Fibroblast of skin of scalp (primary cell): ENCODE measurements around the gene PCBD1. TPM values are rescaled to one million over a fixed set of nuclear protein-coding genes. Genes with fewer than 3 reads are reported as not detected.
"Not testable (repeated sequence)": the region's sequence is repeated elsewhere in the genome, so short reads cannot be mapped to it uniquely, and the experiment has no call there.

Experiments used
- DNase-seq: peaks from one replicate; pipeline ENCODE4 v3.0.0-alpha.2; 2013
- polyA plus RNA-seq, 2 experiments: library from polyadenylated mRNA; unstranded; fragments of 120-200 nt; gene quantifications; one replicate each; pipeline ENCODE4 v1.2.1, GENCODE V29; 2013; ENCODE audit not compliant: insufficient read length in 2 of 2

PCBD1 gene
- polyA plus RNA-seq (2013, experiment 1 of 2; ENCODE audit: insufficient read length) = 36.7 TPM
- polyA plus RNA-seq (2013, experiment 2 of 2; ENCODE audit: insufficient read length) = 34.7 TPM

DNA sequence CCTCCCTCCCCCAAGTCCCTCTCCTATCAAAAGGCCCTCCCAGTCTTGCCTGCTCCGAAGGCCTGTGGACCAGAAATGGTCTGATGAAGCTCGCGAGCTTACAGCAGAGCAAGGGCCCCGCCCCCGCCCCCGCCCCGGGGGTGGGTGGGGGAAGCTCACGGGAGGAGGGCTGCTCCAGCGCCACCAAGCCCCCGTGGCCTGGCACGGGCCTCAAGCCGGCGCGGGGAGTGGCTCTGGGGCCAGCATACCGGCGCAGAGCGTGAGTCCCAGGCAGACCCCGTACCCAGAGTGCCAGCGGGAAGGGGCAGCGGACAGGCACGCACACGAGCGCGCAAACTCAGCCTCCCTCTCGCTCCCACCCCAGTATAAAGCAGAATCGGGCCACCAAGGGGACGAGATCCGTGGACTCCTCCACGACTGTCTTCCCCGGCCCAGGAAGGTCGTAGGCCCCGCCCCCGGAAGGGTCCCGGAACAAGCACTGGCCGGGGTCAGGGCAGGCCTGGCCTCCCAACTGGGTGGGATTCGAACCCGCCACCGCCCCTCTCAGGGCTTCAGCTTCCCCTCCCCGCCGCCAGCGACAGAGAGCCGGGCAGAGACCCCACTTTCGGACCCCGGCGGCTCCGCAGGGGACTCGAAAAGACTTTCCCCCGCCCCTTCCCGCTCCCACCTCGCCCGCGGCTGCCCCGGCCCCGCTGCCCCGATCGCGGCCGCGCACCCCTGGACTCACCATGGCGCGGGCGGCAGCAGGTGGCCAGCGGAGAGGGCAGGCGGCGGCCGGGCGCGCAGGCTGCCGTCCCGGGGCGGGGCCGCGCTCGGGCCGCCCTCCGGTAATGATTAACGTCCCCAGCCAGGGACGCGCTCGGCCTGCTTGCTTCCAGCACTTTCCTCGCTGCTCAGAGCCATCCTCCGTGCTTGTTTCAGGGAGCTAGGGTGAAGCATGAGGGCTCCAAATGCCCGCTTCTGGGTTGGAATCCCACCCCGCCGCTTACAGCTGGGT is at the start of gene PCBD1:
Gene PCBD1, minus strand, starts transcription at position 762 of the 997 bp plus-strand sequence. Its CDS starts 32 bp downstream, at position 730.
- peak; percentile 83 for DNase-seq

DNA sequence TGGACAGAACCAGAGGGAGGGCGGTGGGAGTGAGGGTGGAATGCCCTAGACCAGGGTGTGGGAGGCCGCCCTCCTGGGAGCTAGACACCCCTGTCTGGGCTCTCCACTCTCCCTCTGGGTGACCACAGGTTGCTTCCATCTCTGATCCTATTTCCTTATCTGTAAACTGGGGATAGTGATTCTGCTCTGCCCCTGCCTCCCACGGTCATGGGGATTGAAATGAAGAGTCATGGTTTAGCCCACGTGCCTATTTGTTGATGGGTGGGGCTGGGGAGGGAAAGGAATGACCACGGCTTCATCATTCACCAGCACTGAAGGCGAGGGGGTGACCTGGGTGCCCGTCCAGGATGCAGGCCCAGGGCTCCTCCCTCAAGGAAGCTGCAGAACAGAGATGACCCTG is 49.3 kb upstream of the PCBD1 start:
- DNase-seq = no peak

DNA sequence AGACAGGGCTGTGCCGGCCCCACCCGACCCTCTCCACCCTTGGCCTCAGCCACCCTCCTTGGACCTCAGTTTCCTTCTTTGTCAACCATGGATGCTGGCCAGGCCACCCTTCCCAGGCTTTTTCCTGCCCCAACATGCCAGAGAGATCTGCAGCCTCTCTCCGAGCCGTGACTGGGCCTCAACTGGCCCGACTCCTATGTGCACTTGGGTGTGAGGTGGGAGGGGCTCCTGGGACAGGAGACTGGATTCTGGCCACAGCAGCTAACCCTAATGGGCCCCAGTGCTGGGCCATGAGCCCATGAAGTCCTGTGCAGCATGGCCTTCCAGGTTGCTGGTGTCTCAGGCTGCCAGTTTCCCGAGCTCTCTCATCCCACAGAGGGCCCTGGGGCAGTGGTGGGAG is 47.7 kb upstream of the PCBD1 start:
- DNase-seq = no peak

DNA sequence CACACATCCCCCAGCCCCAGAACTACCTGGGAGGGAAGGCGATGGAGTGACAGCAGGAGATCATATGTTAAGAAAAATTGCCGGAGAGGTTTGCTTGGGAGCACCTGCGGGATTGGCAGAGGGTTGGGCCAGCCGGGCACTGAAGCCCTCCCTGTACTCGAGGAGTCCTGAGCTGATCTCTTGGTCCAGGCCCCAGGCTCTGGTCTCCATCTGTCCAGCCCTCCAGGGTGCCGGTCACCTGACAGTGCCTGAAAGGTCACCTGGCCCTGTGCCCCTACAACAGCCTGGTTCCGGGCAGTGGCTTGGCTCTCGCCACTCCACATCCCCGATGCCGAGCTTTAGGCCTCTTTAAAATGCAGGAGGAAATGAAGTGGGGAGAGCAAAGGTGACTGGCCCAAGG is 47.3 kb upstream of the PCBD1 start:
- DNase-seq = no peak

DNA sequence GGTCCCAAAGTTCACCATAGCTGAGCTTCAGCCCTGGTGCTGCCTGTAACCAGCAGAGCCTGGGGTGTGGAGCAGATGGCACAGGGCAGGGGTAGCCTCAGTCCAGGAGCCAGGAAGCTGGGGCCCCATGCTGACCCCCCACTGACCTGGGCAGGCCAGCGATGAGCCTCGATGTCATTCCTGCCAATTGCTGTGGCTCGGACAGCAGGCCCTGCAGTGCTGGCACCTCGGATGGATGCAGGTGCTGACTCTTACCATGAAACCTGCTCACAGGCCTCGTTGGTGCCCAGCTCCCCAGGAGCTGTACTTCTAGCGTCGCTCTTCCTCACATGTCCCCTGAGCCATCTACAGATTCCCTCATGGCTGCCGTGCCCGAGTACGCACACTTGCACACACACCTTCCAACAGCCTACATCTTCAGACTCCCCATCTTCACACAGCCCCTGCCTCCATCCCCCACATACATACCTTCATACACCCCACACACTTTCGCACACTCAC is 46.8 kb upstream of the PCBD1 start:
- DNase-seq = no peak

DNA sequence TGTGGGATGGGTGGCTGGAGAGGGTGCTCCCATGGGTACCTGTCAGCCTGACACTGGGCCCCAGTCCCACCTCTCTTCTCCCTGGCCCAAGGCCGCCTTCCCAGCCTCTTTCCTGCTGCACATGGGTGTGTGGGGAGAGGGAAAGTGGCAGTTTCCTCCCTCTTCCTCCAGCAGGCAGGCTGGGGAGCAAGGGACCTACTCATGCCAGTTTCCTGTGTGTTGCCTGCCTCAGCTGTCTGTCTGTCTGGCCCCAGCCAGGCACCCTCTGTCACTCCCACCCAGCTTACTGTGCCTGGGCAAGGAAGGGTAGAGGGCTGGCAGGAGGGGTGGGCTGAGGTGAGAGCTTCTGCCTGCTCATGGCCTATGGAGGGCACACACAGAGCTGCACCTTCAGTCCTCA is 46.3 kb upstream of the PCBD1 start:
- DNase-seq = no peak

DNA sequence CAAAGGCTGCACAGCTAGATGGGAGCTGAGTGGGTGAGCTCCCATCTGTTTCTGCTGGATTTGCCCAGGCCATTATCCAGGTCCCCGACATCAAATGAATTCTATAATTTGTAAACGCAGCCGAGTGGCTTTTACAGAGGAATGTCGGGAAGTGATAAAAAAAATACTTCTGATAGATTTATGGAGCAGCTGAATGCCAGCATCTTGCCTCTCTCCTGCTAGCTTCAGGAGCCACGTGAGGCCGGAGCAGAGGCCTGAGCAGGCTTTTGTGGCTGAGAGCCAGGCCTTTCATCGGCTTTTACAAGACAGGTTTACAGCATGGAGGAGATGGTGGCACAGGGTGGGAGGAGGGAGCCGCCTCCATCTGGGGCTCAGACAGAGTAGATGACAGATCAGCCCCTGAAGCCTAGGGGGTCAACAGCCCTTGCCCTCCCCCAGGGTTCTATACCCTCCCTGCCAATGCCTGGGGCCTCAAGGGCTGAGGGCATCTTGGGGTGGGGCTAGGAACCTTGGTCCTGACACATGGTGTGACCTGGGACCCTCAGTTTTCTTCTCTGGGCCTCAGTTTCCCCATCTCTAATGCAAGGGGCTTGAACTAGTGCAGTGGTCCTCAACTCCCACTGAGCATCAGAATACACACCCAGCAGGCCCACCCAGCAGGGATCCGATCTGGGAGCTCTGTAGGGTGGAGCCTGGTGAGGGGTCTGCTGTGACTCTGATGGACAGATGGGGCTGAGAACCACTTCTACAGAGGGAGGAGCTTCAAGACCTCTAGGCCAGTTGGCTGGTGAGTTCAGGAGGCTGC is 44.2 kb upstream of the PCBD1 start:
- no peak for DNase-seq

DNA sequence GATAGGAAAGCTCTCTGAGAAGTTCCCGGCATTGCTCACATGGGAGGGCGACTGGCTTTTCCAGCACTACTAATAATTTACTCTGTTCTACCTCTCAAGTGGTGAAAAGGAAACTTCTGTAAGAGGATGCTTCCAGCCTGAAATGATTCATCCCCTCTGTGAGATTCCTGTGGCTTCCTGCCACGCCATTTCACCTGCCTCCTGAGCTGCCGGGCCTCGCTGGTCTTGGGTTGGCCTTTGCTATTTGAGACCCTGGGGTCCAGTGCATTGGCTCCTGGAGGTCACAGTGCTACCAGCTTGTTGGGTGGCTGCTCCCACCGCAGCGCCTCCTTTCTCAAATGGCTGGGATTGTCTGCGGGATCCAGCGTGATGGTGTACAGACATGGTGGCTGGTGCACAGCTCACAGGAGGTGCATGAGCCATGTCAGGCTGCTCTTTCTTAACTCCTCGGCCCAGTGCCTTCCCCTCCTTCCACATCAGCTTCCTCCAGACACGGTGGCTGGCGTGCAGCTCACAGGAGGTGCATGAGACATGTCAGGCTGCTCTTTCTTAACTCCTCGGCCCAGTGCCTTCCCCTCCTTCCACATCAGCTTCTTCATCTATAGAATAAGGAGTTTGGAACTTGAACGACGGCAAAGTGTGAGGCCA is 42.9 kb upstream of the PCBD1 start:
- DNase-seq = peak; percentile 3

DNA sequence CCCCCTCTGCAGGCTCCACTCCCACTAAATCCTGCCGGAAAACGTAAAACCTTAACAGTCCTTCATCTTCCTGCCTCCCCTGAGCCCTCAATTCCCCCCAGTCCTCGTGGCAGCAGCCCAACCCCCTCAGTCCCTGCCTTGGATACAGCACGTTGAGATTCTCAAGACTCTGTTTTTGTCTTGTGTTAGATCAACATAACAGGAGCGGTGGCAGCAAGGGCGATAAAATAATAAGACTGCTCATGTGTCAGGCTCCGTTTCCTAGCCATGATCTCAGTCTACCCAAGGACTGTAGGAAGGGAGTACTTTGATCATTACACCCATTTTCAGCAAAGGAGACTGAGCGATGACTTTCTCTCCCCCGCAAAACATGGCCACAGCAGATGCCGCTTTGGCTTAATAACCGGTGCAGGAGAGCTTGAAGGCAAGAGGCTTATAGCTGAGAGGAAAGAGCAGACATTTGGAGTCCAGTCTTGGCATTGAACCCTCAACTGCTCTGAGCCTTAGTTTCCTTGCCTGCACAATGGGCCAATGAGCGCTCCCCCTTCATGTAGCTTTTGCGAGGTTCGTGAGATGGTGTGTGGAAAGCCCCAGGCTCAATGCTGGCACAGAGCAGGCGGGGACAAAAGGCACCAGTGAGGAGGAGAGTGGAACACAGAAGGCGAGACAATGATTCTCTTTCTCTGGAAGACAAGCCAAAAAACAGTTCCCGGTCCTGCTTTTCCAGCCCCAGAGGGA is 42.1 kb upstream of the PCBD1 start:
- no peak for DNase-seq

DNA sequence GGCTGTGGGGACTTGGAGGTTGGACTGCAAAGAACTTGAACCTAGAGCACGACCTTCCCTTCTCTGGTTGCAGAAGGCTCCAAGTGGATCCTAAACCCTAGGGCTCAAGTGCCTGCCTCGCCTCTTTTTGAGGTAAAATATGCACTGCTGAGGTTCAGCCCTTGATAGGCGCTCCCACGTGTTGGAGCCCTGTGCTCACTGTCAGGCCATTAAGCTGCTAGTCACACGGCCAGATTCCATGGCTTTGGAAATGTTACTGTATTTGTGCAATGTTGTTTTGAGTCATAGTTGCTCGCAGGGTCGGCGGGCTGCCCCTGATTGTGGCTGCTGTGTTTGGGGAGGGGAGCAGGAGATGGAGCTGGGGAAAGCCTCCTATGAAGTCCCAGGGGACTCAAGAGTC is 39.8 kb upstream of the PCBD1 start:
- no peak for DNase-seq

DNA sequence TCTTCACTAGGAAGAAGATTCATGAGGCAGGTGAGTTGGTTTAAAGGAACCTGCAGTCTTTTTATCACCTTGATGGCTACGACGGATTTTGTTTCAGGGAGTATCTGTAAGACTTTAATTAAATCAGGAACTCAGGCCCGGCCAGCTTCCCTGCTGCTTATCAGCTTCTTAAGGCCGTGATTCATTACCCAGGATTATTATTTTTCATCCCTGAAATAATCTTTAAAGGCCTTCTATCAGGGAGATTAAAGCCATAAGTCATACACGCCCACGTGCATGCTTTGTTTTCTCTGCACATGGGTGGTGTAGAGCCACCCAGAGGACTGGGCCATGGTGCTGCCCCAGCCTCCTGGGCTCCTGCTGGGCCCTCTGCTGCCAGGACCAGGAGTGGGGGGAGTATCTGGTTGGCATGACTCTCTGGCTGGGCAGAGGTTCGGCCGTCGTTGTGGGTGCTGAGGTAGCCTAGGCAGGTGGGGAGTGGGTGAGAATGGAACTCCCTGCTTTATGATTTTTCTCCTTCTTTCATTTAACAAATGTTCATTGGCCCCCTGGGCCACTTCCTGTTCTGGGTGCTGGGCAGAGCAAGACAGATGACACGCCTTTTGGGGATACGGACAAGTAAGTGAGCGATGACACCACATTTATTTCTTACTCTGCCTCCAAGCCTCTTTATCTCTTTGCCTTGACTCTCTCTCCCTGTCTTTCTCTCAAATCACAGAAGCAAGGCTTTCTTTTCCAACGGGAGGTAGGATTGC is 39.0 kb upstream of the PCBD1 start:
- no peak for DNase-seq

DNA sequence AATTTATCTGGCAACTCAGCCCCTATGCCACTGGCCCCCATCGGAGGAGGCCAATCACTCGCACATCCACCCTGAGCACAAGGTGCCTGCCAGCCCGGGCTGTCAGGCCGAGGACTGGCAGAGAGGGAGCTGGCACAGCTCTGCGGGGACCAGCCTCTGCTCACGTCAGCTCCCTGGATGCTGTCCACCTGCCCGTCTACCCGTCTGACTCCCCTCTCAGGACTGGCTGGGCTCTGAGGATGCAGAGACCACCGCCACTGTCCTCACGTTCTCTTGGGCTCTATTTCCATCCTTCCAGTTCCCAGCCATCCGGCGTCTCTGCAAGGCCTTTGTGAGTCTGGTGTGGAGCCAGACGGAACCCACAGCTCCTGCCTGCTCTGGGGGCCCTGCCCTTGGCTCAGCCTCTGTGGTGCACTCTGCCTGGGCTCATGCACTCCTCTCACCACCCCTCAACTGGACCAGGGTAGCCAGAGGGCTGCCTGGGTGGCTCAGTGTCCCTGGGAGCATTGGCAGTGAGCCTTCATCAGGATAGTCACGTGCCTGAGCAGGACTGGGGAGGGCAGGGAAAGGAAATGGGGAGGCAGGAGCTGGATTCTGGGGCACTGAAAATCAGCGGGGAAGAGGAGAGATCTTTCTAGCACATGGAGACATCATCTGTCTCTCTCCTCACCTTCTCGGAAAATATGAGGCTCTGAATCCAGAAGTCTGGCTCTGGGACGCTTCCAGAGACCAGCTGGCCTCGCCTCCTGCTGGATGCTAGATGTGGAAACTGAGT is 38.0 kb upstream of the PCBD1 start:
- no peak for DNase-seq

DNA sequence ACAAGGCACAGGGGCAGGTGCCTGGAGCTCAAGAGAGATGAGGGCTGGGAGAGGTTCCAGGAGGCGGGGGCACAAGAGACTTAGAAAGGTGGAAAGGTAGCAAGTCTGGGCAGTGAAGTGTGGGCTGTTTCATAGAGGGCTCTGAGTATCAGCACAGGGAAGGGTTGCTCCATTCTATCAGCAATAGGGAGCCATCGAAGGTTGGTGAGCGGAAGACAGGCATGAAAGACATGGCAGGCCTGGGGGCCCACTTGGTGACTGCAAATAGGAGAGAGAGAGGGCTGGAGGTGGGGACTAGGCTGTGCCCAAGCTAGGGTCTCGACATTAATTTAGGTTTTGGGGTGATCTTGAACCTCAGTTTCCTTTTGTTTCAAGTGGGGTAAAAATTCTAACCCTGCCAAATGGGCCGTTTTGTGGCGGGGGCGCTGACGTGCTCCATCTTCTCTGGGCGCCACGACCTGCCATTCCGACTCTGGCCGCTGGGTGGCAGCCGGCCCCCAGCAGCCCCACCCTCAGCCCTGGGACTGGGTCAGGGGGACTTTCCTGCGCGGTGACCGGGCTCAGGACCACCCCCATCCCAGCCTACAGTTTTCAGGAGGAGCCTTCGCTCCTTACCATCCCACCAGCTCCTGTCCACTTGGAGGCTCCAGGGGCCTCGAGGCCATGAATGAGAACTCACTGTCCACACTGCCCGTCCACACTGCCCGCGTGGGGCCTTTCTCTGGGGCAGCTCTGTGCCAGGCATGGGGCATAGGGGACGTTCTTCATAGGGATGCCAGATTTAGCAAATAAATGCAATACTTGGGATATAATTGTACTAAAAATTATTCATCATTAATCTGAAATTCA is 37.2 kb upstream of the PCBD1 start:
- peak; percentile 28 for DNase-seq

DNA sequence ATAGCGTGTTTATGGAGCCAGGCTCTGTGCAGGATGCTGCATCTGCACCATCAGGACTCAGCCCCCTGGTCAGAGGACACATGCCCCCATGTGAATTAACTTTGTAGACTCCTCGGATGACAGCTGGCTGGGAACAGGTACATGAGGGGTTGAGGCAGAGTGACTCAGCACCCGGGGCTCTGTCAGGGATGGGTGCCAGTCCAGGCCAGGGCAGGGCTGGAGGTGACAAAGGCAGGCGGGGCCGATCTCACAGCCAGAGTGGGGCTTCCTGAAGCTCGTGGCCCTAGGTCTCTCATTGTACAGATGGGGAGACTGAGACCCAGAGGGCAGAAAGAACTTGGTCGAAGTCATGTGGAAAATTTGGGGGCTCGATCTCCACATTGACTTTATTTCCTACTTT is 35.3 kb upstream of the PCBD1 start:
- DNase-seq = no peak

DNA sequence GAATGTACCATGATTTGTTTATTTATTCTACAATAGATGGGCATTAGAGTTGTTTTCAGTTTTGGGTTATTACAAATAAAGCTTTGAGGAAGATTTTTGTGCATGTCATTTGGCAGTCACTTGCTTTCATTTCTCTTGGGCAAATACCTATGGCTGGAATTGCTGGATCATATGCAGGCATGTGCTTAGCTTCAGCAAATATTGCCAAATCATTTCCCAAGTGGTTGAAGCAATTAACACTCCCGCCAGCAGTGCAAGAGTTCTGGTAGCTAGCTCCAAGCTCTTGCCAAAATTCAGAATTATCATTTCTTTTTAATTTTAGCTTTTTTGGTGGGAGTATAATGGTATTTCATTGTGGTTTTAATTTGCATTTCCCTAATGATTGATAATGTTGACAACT is 32.9 kb upstream of the PCBD1 start:
- DNase-seq = no peak

DNA sequence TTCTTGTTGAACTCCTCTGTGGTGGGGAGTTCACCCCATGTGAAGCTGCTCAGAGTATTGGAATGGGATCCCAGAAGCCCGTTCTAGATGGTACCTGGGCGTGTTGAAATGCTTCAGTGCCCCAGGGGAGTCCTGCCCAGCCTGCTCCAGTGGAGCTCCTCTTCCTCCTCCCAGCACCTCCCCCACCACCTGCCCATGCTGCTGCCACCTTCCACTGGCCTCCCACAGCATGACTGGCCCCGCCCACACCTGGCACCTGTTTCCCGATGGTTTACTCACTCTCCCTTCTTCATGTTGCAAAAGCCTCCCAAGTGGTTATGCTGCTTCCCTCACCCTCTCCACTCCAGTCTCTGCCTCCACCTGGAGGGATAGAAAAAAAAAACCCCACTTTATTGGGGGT is 32.2 kb upstream of the PCBD1 start:
- no peak for DNase-seq

DNA sequence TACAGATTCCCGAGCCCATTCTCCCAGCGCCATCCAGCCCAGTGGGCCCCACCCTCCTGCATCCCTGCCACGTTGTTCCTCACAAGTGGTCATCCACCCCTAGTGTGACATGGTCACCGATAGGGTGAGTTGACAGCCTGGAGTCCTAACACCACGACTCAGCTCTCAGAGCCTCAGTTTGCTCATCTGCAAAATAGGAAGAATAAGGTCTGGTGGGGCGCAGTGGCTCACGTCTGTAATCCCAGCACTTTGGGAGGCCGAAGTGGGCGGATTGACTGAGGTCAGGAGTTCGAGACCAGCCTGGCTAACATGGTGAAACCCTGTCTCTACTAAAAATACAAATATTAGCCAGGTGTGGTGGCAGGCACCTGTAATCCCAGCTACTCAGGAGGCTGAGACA is 31.5 kb upstream of the PCBD1 start:
- DNase-seq = not testable (repeated sequence)

DNA sequence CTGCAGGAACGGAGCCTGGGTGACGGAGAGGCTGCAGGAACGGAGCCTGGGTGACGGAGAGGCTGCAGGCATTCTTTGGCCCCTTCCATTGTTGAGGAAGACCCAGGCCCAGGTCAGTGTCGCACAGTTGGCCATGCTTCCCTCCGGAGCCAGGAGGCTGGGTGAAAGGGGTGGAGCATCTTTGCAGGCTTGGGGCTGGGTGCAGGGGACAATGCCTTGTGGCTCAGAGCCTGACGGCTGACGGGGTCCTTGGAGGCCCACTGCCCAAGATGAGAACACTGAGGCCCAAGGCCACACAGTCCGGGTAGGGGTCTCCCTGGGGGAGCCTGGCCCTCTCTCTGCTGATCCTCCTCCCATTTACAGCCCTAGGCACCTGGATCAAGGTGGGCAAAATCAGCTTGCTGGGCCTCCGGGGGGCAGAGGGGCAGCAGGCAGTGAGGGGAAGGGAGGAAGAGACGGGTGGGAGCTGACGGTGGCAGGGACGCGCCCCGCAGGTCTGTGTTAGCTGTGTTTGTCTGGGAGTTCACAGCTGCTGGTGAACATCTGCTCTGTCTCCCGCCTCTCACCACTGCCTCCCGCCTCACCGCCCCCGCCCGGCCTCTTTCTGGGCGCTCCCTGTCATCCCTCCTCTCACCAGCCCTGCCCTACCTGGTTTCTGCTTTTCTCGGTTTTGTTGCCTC is 30.6 kb upstream of the PCBD1 start:
- DNase-seq = no peak

DNA sequence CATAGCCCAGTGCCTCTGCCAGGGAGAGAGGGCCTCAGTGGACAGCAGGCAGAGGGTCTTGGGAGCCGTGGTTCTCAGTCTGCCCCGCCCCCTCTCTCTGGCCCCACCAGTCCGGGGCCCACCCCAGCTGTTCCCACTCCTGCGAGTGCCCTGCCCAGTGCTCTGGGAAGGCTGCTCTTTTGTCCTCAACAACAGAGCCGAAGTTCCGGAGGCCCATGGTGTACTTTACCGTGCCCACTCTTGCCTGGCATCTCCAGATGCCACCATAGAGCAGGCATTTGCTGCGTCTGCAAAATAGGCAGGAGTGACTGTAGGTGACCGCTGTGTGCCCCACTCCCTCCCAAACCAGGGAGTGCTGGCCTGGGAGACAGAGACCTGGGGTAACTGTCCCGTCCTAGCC is 29.3 kb upstream of the PCBD1 start:
- DNase-seq = no peak
